Subcutaneous abdominal adipose tissue (tissue), 5 donors: Measurements from ENCODE around the gene PLIN1.

ENCODE experiments used
- H3K27ac ChIP-seq: one replicate; pipeline ENCODE4 v1.7.0; 2013; ENCODE audit warnings: low read depth, mild to moderate bottlenecking, inconsistent platforms, low read length, moderate library complexity
- H3K27me3 ChIP-seq, 5 donors: one replicate each; pipeline ENCODE4 v1.7.0; 2013; ENCODE audit warnings: low read length in 5 of 5, inconsistent platforms in 1 of 5; ENCODE audit not compliant: control insufficient read depth in 5 of 5, insufficient read depth in 4 of 5
- H3K36me3 ChIP-seq, 5 donors: one replicate each; pipeline ENCODE4 v1.7.0; 2013; ENCODE audit warnings: low read length in 5 of 5; ENCODE audit not compliant: control insufficient read depth in 5 of 5, insufficient read depth in 5 of 5
- H3K4me1 ChIP-seq, 5 donors: one replicate each; pipeline ENCODE4 v1.7.0; 2013; ENCODE audit warnings: low read length in 5 of 5, mild to moderate bottlenecking in 3 of 5, moderate library complexity in 1 of 5; ENCODE audit not compliant: control insufficient read depth in 5 of 5, insufficient read depth in 5 of 5
- H3K4me3 ChIP-seq, 5 donors: one replicate each; pipeline ENCODE4 v1.7.0; 2013; ENCODE audit warnings: low read length in 5 of 5, low read depth in 1 of 5
- H3K9ac ChIP-seq, 5 donors: one replicate each; pipeline ENCODE4 v1.7.0; 2013; ENCODE audit warnings: low read length in 5 of 5, mild to moderate bottlenecking in 4 of 5, moderate library complexity in 3 of 5
- H3K9me3 ChIP-seq, 5 donors: one replicate each; pipeline ENCODE4 v1.7.0; 2013; ENCODE audit warnings: low read length in 5 of 5; ENCODE audit not compliant: control insufficient read depth in 5 of 5
- donor health status: healthy.
- donor health status: healthy.
- donor health status: healthy.
- donor health status: healthy.
- donor health status: healthy.

PLIN1 gene

DNA sequence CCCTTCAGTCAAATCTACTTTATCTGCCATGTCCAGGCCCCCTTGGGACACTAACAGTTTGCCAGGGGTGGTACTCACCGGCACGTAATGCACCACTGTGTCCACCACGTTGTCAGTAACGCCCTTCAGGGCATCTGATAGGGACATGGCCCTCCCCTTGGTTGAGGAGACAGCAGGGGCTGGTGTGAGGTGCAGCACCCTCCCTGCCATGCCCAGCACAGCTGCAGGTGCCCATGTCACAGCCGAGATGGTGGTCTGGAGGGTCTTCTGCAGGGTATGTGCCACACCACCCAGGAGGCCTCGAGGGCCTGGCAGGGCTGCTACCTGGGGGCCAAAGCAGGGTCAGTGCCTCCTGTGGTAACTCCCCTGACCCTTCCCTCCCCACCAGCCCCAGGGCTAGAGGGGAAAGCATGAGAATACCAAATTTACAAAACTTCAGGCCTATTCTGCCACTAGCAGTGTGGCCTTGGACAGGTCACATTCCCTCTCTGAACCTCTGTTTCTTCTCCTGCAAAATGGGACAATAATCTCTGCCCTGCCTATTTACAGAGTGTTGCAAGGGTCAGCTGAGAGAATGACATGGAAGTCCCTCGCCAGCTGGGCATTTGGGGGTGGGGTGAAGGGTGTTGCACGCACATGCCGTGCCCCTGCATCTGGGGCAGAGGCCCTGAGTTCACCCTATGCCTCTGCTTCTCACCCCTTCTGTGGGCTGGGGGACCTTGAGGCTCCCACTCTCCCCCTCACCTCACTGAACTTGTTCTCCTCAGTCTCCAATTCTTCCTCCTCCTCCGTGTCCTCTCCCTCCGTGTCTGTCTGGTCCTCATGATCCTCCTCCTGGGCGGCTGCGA is 12.1 kb downstream of the PLIN1 start:
- peak overlapping the region; percentile 65 for H3K27ac ChIP-seq
- H3K9me3 ChIP-seq, result no peaks in the 10 kb centered on the region
- peaks cover 0 to 59% (median 53%) of the 10 kb centered on the region in 5 donors for H3K36me3 ChIP-seq
- H3K9ac ChIP-seq, result no peak overlapping the region
- peak overlapping the region in 1 of 5 donors; percentile 17 for H3K4me3 ChIP-seq
- no peaks in the 10 kb centered on the region for H3K27me3 ChIP-seq
- H3K4me1 ChIP-seq, result peaks cover 6 to 87% (median 79%) of the 10 kb centered on the region in 5 donors

GRCh38 chr15:89666184-89666857 is 12.8 kb downstream of the PLIN1 start:
- peak overlapping the region; percentile 65 for H3K27ac ChIP-seq
- H3K27me3 ChIP-seq, result no peaks in the 10 kb centered on the region
- no peaks in the 10 kb centered on the region for H3K9me3 ChIP-seq
- peak overlapping the region in 3 of 5 donors; percentile 35 to 73 (median 41) for H3K9ac ChIP-seq
- H3K36me3 ChIP-seq, result peaks cover 0 to 51% (median 45%) of the 10 kb centered on the region in 5 donors
- peaks cover 6 to 80% (median 72%) of the 10 kb centered on the region in 5 donors for H3K4me1 ChIP-seq
- H3K4me3 ChIP-seq, result peak overlapping the region in 4 of 5 donors; percentile 17 to 59 (median 51)

DNA sequence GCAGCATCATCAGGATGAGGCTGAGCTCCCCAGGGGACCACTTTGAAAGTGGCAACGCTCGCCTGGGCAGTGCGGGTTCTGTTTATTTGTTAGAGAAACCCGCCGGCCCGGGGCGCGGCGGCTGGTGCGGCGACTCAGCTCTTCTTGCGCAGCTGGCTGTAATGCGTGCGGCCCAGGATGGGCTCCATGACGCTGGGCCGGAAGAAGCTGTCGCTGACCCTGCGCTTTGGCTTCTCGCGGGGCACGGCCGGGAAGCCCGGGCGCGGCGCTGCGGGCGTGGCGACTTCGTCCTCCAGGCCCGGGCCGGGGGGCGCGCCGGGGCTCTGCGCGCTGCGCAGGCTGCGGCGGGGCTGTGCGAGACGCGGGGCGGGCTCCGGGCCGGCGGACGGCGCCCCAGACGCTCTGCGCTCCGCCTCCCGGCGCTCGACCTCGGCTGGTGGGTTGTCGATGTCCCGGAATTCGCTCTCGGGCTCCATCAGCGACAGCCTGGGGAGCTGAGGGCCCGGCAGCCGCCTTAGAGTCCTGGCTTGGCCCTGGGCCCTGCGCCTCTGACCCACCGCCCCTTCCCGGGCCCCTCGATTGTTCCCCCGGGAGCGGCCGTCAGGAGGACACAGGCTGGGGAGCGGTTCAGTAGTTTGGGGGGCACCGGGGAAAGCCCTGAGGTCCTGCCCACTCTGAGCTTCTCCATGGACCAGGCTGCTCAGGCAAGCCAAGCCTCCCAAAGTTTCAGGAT is 13.6 kb downstream of the PLIN1 start:
- H3K9me3 ChIP-seq, result no peaks in the 10 kb centered on the region
- peak overlapping the region in 4 of 5 donors; percentile 35 to 73 (median 46) for H3K9ac ChIP-seq
- H3K27ac ChIP-seq, result peak overlapping the region; percentile 65
- peaks cover 6 to 73% (median 65%) of the 10 kb centered on the region in 5 donors for H3K4me1 ChIP-seq
- H3K4me3 ChIP-seq, result peak overlapping the region in 4 of 5 donors; percentile 8 to 59 (median 51)
- peaks cover 0 to 45% (median 38%) of the 10 kb centered on the region in 5 donors for H3K36me3 ChIP-seq
- no peaks in the 10 kb centered on the region for H3K27me3 ChIP-seq

DNA sequence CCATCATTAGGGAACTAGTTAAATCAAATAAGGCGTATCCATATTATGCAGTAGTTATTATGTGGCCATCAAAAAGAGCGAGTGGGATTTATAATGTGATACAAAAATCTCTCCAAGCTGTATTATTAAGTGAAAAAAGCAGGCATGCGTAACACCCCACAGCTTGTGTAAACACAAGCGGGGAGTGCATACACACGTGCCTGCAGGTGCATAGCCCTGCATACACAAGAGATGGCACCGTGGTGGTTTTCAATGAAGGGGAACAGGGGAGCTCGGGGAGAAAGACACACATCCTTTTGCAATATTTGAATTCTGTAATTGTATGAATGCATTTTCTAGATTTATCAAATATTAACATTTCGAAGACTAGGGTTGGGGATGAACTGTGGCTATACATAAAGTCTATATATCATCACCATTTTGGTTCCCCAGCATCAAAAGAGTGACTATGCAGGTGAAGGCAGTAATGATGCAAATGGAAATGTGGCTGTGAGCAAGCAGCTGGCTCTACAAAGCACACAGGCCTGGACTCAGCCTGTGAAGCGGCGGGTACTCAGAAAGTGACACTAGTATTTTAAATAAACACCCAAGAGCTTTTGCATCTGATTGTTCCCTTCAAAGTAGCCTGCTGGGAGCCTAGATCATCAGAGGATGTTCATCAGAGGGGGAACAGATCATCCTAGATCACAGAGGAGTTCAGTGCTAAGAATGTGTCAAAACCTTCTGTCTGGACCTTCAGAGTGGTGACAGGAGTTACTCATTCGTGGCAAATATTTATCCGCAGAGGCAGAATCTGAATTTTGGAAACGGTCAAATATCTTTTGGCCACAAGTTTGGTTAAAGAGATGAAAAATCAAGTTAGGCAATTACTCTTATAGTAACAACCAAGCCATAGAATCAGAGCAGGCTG is 14.5 kb downstream of the PLIN1 start:
- H3K36me3 ChIP-seq, result peaks cover 0 to 39% (median 29%) of the 10 kb centered on the region in 5 donors
- H3K4me3 ChIP-seq, result peak overlapping the region in 3 of 5 donors; percentile 48 to 59 (median 54)
- H3K4me1 ChIP-seq, result peaks cover 3 to 64% (median 56%) of the 10 kb centered on the region in 5 donors
- no peaks in the 10 kb centered on the region for H3K27me3 ChIP-seq
- no peak overlapping the region for H3K27ac ChIP-seq
- no peaks in the 10 kb centered on the region for H3K9me3 ChIP-seq
- peak overlapping the region in 3 of 5 donors; percentile 19 to 51 (median 30) for H3K9ac ChIP-seq

- H3K4me3 ChIP-seq, result peak overlapping the region in 3 of 5 donors; percentile 3 to 41 (median 37)
- peaks cover 0 to 23% (median 14%) of the 10 kb centered on the region in 5 donors for H3K36me3 ChIP-seq
- peak overlapping the region; percentile 51 for H3K27ac ChIP-seq
- no peaks in the 10 kb centered on the region for H3K9me3 ChIP-seq
- H3K4me1 ChIP-seq, result peaks cover 3 to 47% (median 40%) of the 10 kb centered on the region in 5 donors
- H3K9ac ChIP-seq, result peak overlapping the region in 3 of 5 donors; percentile 1 to 29 (median 2)
- no peaks in the 10 kb centered on the region for H3K27me3 ChIP-seq
Measured at GRCh38 chr15:89662893-89663626, 16.1 kb downstream of the PLIN1 start.

DNA sequence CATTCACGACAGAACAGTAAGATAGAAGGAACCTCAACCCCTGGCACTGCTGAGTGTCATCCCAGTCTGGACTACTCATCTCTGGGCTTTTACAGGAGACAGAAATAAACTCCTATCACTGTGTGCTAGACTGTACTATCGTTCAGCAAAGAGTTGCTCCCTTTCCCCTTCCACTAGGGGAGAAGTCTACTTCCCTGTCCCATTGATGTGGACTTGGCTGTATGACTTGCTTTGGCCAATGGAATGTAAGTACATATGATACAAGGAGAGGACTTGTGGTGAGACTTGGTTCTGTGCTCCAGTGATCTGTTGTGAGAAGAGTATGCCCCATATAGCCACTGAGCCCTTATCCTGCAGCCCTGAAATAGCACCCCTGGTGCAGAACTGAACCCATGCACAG is 18.6 kb downstream of the PLIN1 start:
- peaks cover 3 to 25% (median 20%) of the 10 kb centered on the region in 5 donors for H3K4me1 ChIP-seq
- H3K27me3 ChIP-seq, result no peaks in the 10 kb centered on the region
- H3K36me3 ChIP-seq, result peaks cover 0 to 6% (median 0%) of the 10 kb centered on the region in 5 donors
- no peaks in the 10 kb centered on the region for H3K9me3 ChIP-seq
- H3K27ac ChIP-seq, result no peak overlapping the region
- no peak overlapping the region for H3K9ac ChIP-seq
- no peak overlapping the region for H3K4me3 ChIP-seq

DNA sequence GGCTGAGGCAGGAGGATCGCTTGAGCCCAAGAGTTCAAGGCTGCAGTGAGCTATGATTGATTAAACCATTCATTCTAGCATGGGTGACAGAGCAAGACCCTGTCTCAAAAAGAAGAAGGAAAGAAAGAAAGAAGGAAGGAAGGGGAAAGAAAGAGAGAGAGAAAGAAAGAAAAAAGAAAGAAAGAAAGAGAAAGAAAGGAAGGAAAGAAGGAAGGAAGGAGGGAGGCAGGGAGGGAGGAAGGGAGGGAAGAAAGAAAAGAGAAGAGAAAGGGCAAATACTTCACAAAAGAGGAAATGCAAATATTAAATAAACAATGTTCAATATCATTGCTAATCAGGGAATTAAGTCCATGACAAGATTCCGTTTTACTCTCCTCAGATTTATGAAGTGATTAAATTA is 19.9 kb downstream of the PLIN1 start:
- Histone ChIP-seq H3K27ac (no peak overlapping the region), H3K4me1 (peaks cover 3 to 28% (median 24%) of the 10 kb centered on the region in 5 donors), H3K4me3 (no peak overlapping the region), H3K36me3 (peaks cover 0 to 4% (median 0%) of the 10 kb centered on the region in 5 donors), H3K27me3 (peaks cover 0 to 5% (median 0%) of the 10 kb centered on the region in 5 donors), H3K9ac (no peak overlapping the region), H3K9me3 (no peaks in the 10 kb centered on the region)

GRCh38 chr15:89657686-89658200 is 21.4 kb downstream of the PLIN1 start:
- peaks cover 0 to 4% (median 0%) of the 10 kb centered on the region in 5 donors for H3K36me3 ChIP-seq
- no peaks in the 10 kb centered on the region for H3K9me3 ChIP-seq
- no peak overlapping the region for H3K4me3 ChIP-seq
- H3K27me3 ChIP-seq, result peaks cover 0 to 6% (median 0%) of the 10 kb centered on the region in 5 donors
- H3K4me1 ChIP-seq, result peaks cover 3 to 25% (median 19%) of the 10 kb centered on the region in 5 donors
- H3K27ac ChIP-seq, result no peak overlapping the region
- no peak overlapping the region for H3K9ac ChIP-seq
